HepG2 (cell line): ENCODE results near the gene SPOCD1. TPM values are rescaled to one million over a fixed set of nuclear protein-coding genes. Genes with fewer than 3 reads are reported as not detected.

Source experiments
- ATAC-seq: fragments of 200-7000 bp; cut with Tn5 transposase; 3 replicates; pipeline ENCODE4 v1.9.1; 2020; ENCODE audit warnings: mild to moderate bottlenecking, moderate library complexity
- BruUV-seq: library from RNA; stranded (reverse); fragments of 400-500 nt; replicated peaks from 2 replicates; lab custom pipeline; 2021; lab: Mats Ljungman, UMichigan
- CTCF ChIA-PET: fragments of 300-600 bp; formaldehyde crosslinking; extraction: SDS; loops from one replicate; lab custom pipeline; 2021; ENCODE audit warnings: low total read pairs, inconsistent platforms, low intra/inter-chr PET ratio; lab: Yijun Ruan, JAX
- POLR2A ChIA-PET: fragments of 350-600 bp; sonication (Branson Sonifier 250); formaldehyde crosslinking; loops from one replicate; lab custom pipeline; 2020; ENCODE audit warnings: antibody characterized with exemption, inconsistent platforms; lab: Yijun Ruan, JAX
- DNase-seq: peaks from one replicate; pipeline ENCODE4 v3.0.0-alpha.2; 2015; ENCODE audit warnings: low spot score
- FAIRE-seq: peaks from 3 replicates; lab custom pipeline; 2011; peaks lifted over from hg19 to GRCh38; lab: Jason Lieb, UNC
- H2AFZ ChIP-seq: one replicate; pipeline ENCODE4 v1.6.1; 2011; ENCODE audit warnings: low read length, inconsistent platforms
- H3K27ac ChIP-seq: fragments of 300-600 bp; 3 replicates; pipeline ENCODE4 v1.8.0; 2011; ENCODE audit warnings: mixed run types, mild to moderate bottlenecking, mixed read lengths, low read length, inconsistent platforms; ENCODE audit not compliant: insufficient read depth; ENCODE audit errors: extremely low read length
- H3K27me3 ChIP-seq, 2 experiments: fragments of 200-600 bp in 1 of 2; 2 replicates in 1 of 2; 3 replicates in 1 of 2; pipeline versions ENCODE4 v1.6.0 to v1.8.0; 2011; ENCODE audit warnings: low read length in 2 of 2, mild to moderate bottlenecking in 2 of 2, moderate library complexity in 2 of 2, inconsistent platforms in 1 of 2; ENCODE audit not compliant: insufficient read depth in 2 of 2, control insufficient read depth in 1 of 2
- H3K36me3 ChIP-seq, 2 experiments: fragments of 200-600 bp in 1 of 2; replicated peaks in 1 of 2; 2 replicates in 1 of 2; 3 replicates in 1 of 2; pipeline versions ENCODE4 v1.5.1 to v1.8.0; 2011; ENCODE audit warnings: low read length in 2 of 2, inconsistent platforms in 1 of 2; ENCODE audit not compliant: insufficient read depth in 2 of 2, control insufficient read depth in 1 of 2
- H3K4me1 ChIP-seq: 2 replicates; pipeline ENCODE4 v1.5.1; 2012; ENCODE audit warnings: low read length, inconsistent platforms; ENCODE audit not compliant: insufficient read depth
- H3K4me2 ChIP-seq: 2 replicates; pipeline ENCODE4 v1.6.0; 2011; ENCODE audit warnings: low read depth, low read length, inconsistent platforms
- H3K4me3 ChIP-seq, 3 experiments: fragments of 200-600 bp in 1 of 3; sonication (generic), shearing (Covaris generic) in 1 of 3; replicated peaks in 1 of 3; 2 replicates each; pipeline ENCODE4 v1.5.1; 2011 to 2016; ENCODE audit warnings: low read length in 3 of 3, inconsistent platforms in 2 of 3, low read depth in 2 of 3, mild to moderate bottlenecking in 2 of 3, control low read depth in 1 of 3, mixed read lengths in 1 of 3; ENCODE audit not compliant: insufficient read depth in 1 of 3
- H3K79me2 ChIP-seq: one replicate; pipeline ENCODE4 v1.6.1; 2011; ENCODE audit warnings: low read length, inconsistent platforms; ENCODE audit not compliant: insufficient read depth
- H3K9ac ChIP-seq: 2 replicates; pipeline ENCODE4 v1.6.0; 2011; ENCODE audit warnings: mild to moderate bottlenecking, low read depth, low read length, inconsistent platforms; ENCODE audit not compliant: insufficient read depth
- H3K9me3 ChIP-seq: 2 replicates; pipeline ENCODE4 v1.5.1; 2012; ENCODE audit warnings: mild to moderate bottlenecking, low read length
- H4K20me1 ChIP-seq: 2 replicates; pipeline ENCODE4 v1.6.0; 2011; ENCODE audit warnings: inconsistent platforms, mild to moderate bottlenecking, low read length, moderate library complexity; ENCODE audit not compliant: insufficient read depth
- EZH2 ChIP-seq: conservative IDR thresholded peaks from 2 replicates; pipeline ENCODE4 v1.6.1; 2012; ENCODE audit warnings: mild to moderate bottlenecking, low read depth, low read length, moderate library complexity
- PRPF4 ChIP-seq: fragments of 200-400 bp; formaldehyde crosslinking; IDR thresholded peaks from 2 replicates; pipeline ENCODE4 v1.6.1; 2016; ENCODE audit warnings: low read length, low read depth; ENCODE audit not compliant: poor library complexity, severe bottlenecking
- WGBS: methylation state at CpG from one replicate; pipeline ENCODE4 v1.1.6; 2017; ENCODE audit warnings: low lambda C conversion rate; 5-methylcytosine and 5-hydroxymethylcytosine counted together
- in situ Hi-C: cut with HindIII; loops from 2 replicates; pipeline ENCODE4 v1.10.0; 2017; ENCODE audit warnings: low pct_unique_long_range_greater_than_20kb; ENCODE audit not compliant: extremely low pct_ligation_motif_present
- intact Hi-C: fragments of 100-400 bp; cut with micrococcal nuclease; formaldehyde crosslinking; loops from one replicate; pipeline ENCODE4 v1.10.0; 2022; ENCODE audit not compliant: unreplicated experiment
- polyA plus RNA-seq, 8 experiments: library from polyadenylated mRNA; depleted of rRNA in 3 of 8; stranded (reverse) in 7 of 8; unstranded in 1 of 8; fragments of >200 nt; fragmentation: Illumina TruSeq in 4 of 8; extraction: Trizol in 4 of 8; gene quantifications; 2 replicates each; pipeline versions ENCODE4 v1.2.1 to v1.2.3, GENCODE V29; 2011 to 2016; ENCODE audit warnings: low read depth in 4 of 8, missing spikeins in 1 of 8, mixed read lengths in 1 of 8; ENCODE audit not compliant: insufficient read depth in 1 of 8
- total RNA-seq, 5 experiments: library from RNA; depleted of rRNA; stranded (reverse); fragments of >200 nt; fragmentation: Illumina TruSeq; extraction: Trizol; gene quantifications; 2 replicates each; pipeline ENCODE4 v1.2.3, GENCODE V29; 2016; ENCODE audit warnings: low read depth in 1 of 5
- TF ChIP-seq, protein P1 (sequence below): sonication (generic); formaldehyde crosslinking; IDR thresholded peaks from 2 replicates; pipeline ENCODE4 v1.4.0; 2020; ENCODE audit warnings: missing genetic modification reagents

Gene SPOCD1
- total and polyA plus RNA-seq, 2 of the 13 experiments (the other 11 are each of a cell fraction or from before 2014, with no cell fraction given): 0.24 to 0.29 TPM

DNA sequence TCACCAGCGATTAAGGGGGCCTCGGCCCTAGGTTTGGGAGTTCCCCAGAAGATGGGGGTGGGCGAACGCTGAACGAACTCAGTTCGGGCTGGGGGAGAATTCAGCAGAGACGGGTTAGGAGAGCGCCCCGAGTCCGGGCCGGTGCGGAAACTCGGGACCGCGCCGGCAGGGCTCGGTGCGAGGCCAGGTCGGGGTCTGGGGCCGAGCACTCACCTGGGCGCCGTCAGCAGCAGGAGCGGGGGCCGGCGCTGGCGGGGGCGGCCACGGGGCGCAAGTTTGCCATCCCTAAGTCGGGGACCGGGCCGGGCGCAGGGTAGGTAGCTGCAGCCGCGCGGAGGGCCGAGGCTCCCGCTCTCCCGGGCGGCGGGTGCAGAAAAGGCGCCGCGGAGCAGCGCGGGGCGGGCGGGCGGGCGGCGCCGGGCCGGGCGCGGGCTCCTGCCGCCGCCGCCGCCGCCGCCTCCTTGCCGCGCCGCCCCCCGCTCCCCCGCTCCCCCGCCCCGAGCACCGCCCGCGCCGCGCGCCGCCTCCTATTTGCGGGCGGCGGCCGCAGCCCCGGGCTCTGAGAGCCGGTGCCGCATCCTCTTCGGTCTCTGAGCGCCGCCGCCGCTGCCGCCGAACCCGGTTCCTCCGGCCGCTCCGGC is 52.0 kb downstream of the SPOCD1 start:
- Histone ChIP-seq H3K36me3 (no peaks in the 10 kb centered on the region), H3K4me2 (peak overlapping the region; percentile 73), H2AFZ (no peak overlapping the region), H3K9me3 (no peaks in the 10 kb centered on the region), H3K4me1 (peaks cover 37% of the 10 kb centered on the region), H3K79me2 (no peaks in the 10 kb centered on the region), H3K27me3 (peaks cover 15 to 66% of the 10 kb centered on the region in 2 experiments), H3K9ac (no peak overlapping the region), H3K4me3 (peak overlapping the region; percentile 30 to 62 (median 42); a peak in 3 of 6 replicates), H3K27ac (no peak overlapping the region), H4K20me1 (no peaks in the 10 kb centered on the region)
- no peak for ATAC-seq
- TF ChIP-seq, protein P1, sequence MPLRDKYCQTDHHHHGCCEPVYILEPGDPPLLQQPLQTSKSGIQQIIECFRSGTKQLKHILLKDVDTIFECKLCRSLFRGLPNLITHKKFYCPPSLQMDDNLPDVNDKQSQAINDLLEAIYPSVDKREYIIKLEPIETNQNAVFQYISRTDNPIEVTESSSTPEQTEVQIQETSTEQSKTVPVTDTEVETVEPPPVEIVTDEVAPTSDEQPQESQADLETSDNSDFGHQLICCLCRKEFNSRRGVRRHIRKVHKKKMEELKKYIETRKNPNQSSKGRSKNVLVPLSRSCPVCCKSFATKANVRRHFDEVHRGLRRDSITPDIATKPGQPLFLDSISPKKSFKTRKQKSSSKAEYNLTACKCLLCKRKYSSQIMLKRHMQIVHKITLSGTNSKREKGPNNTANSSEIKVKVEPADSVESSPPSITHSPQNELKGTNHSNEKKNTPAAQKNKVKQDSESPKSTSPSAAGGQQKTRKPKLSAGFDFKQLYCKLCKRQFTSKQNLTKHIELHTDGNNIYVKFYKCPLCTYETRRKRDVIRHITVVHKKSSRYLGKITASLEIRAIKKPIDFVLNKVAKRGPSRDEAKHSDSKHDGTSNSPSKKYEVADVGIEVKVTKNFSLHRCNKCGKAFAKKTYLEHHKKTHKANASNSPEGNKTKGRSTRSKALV (CRISPR knock-in tag): peak; percentile 24; the same call in 1 of the 2 replicates
- no peak for TF ChIP-seq PRPF4
- 0 out of 2 replicates have a peak, but pooled peaks have one; percentile 0 for TF ChIP-seq EZH2
- BruUV-seq: no TSS peak
- in situ Hi-C loops: no loop called here
- FAIRE-seq: no peak
- WGBS: 7% methylated on average over 11 of the region's 93 CpGs
- ChIA-PET POLR2A (no interaction called here), CTCF (no interaction called here)
- intact Hi-C loops: loop anchor here (2.0 kb wide), 1 partner anchor 25 kb away; no protein-coding TSS in a partner anchor
- DNase-seq: no peak
